Suprapubic skin (tissue), 4 donors: Measurements from ENCODE around the gene DNASE1.

ENCODE experiments used
- EP300 ChIP-seq: sonication (generic); formaldehyde crosslinking; IDR thresholded peaks from one replicate; pipeline ENCODE4 v1.6.1; 2017; ENCODE audit warnings: antibody characterized with exemption
- POLR2A ChIP-seq, 2 donors: fragments of 450-650 bp; IDR thresholded peaks; one replicate each; pipeline ENCODE4 v1.6.1; 2017; ENCODE audit warnings: antibody characterized with exemption in 2 of 2, mild to moderate bottlenecking in 2 of 2, moderate library complexity in 2 of 2
- POLR2AphosphoS5 ChIP-seq, 3 donors: sonication (generic); formaldehyde crosslinking; IDR thresholded peaks; one replicate each; pipeline ENCODE4 v1.6.1; 2017; ENCODE audit warnings: antibody characterized with exemption in 3 of 3
- TF ChIP-seq, protein P1 (sequence below), 2 donors: fragments of 200-600 bp in 1 of 2; fragments of 450-650 bp in 1 of 2; sonication (generic) in 1 of 2; IDR thresholded peaks; one replicate each; pipeline ENCODE4 v1.5.1; 2016 to 2019; ENCODE audit warnings: antibody characterized with exemption in 2 of 2, mild to moderate bottlenecking in 1 of 2, moderate library complexity in 1 of 2

DNA sequence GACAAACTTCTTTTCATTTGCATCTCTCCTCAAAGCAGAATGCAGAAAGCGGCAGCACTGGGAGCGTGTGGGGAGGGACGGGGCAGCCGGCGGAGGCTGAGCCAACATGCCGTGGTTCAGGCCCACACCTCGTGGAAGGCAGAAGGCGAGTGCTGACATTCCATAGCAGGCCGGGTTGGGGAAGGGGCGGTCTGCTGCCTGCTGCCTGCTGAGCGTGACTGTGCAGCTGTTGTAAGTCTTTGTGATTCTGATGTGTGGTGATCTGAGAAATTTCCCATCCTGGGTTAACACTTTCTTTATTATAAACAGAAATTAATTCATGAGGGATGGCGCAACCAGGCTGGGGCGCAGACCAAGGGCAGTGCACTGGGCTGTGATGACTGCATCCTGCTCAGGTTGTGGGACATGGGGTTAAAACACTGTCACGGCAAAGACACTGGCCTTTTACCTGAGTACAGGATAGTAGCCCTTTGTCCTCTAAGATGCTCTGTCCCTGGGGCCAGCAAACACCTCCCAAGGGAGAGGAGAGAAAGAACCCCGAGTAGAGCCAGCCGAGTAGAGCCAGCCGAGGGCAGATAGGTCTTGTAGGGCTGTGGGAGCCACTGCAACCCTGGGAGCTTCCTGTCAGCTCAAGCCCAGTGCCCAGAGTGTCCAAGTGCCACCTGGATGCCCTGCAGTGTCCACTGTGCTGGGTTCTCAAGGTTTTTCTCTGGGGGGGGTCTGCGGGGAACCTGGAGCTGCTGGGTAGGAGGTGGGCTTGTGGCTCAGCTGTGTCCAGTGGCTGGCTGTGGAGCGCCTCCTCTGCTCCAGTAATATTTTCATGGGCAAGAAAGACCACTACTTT, 8.8 kb upstream of the DNASE1 start:
- TF ChIP-seq, protein P1, sequence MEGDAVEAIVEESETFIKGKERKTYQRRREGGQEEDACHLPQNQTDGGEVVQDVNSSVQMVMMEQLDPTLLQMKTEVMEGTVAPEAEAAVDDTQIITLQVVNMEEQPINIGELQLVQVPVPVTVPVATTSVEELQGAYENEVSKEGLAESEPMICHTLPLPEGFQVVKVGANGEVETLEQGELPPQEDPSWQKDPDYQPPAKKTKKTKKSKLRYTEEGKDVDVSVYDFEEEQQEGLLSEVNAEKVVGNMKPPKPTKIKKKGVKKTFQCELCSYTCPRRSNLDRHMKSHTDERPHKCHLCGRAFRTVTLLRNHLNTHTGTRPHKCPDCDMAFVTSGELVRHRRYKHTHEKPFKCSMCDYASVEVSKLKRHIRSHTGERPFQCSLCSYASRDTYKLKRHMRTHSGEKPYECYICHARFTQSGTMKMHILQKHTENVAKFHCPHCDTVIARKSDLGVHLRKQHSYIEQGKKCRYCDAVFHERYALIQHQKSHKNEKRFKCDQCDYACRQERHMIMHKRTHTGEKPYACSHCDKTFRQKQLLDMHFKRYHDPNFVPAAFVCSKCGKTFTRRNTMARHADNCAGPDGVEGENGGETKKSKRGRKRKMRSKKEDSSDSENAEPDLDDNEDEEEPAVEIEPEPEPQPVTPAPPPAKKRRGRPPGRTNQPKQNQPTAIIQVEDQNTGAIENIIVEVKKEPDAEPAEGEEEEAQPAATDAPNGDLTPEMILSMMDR (IDR thresholded peaks at IDR 0.05): no peak
- no peak for TF ChIP-seq POLR2AphosphoS5 (IDR thresholded peaks at IDR 0.05)
- TF ChIP-seq POLR2A (IDR thresholded peaks at IDR 0.05): no peak
- TF ChIP-seq EP300: no peak
